GM12892 (cell line): ENCODE measurements around the gene EXOC4.

Experiments
- DNase-seq: peaks from one replicate; pipeline ENCODE4 v3.0.0; 2011; ENCODE audit not compliant: insufficient read length
- FAIRE-seq: peaks from 2 replicates; lab custom pipeline; 2011; peaks lifted over from hg19 to GRCh38; lab: Jason Lieb, UNC
- POLR2A ChIP-seq: IDR thresholded peaks from 2 replicates; pipeline ENCODE4 v1.6.1; 2011; ENCODE audit warnings: low read depth, low read length, control low read depth
- POLR2AphosphoS5 ChIP-seq: IDR thresholded peaks from 2 replicates; pipeline ENCODE4 v1.6.1; 2011; ENCODE audit warnings: low read depth, low read length, control low read depth
- TAF1 ChIP-seq: IDR thresholded peaks from 2 replicates; pipeline ENCODE4 v1.6.1; 2011; ENCODE audit warnings: low read depth, mild to moderate bottlenecking, control low read depth, low read length, borderline replicate concordance

Gene EXOC4

DNA sequence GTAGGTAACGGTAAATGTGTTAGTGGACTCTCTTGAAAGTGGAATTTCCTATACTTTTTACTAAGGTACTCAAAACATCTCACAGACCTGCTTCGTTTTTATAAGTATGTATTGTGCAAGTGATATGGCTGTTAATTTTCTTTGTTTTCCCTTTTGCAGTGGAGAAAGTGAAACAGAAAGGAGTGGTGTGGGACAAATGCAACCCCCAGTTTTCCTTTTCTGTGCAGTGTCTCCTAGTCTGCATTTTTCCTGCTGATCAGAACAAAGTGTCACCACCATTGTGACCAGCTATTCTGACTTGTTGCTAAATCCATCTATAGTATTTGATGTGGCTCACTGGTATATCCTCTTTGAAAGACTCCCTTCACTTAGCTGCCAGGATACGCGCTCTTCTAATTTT is 410.0 kb downstream of the EXOC4 start:
- DNase-seq = no peak
- FAIRE-seq = no peak
- no peak for TF ChIP-seq POLR2A
- no peak for TF ChIP-seq POLR2AphosphoS5
- no peak for TF ChIP-seq TAF1

DNA sequence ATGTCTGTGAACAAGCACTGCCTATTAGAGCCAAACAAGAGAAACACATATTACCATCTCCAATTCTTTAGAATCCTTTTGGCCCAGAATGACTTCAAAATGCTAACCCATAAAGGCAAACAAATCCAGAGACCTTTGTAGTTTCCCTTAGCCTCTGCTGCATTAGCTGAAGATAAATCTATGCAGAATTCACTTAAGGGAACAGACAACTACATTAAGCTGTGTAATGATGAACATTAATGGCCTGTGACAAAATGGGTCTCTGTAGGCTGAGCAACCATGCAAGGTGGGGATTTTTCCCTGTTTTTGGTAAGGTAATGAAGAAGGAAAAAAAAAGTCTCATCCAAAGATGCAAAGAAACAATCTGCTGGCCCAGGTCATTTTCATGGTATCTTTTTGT is 411.6 kb downstream of the EXOC4 start:
- TF ChIP-seq POLR2AphosphoS5 (no peak), POLR2A (no peak), TAF1 (no peak)
- FAIRE-seq (no peak), DNase-seq (no peak)

- DNase-seq = no peak
- FAIRE-seq = no peak
- TF ChIP-seq POLR2A (no peak), POLR2AphosphoS5 (no peak), TAF1 (no peak)
These were observed 415.6 kb downstream of the EXOC4 start for GRCh38 chr7:133668296-133669060.

DNA sequence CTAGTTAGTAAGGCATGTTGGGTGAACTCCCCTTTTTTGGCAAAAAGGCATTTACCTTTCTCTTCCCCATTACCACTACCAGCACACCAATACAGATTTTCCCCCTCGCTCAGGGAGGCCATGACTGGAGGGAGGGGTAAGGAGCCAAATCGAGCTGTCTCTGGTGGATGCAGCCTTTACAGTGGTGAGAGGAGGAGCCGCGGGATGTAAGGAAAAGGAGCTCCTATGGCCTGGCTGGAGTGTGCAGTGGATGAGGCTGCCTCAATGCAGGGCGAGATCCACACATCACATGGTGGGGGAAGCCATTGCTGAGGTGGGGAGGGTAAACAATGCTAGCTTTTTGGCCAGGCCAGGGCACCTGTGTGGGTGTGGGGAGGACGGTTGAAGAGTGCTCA is 416.2 kb downstream of the EXOC4 start:
- FAIRE-seq (no peak), DNase-seq (no peak)
- no peak for TF ChIP-seq POLR2A
- TF ChIP-seq POLR2AphosphoS5 = no peak
- no peak for TF ChIP-seq TAF1

DNA sequence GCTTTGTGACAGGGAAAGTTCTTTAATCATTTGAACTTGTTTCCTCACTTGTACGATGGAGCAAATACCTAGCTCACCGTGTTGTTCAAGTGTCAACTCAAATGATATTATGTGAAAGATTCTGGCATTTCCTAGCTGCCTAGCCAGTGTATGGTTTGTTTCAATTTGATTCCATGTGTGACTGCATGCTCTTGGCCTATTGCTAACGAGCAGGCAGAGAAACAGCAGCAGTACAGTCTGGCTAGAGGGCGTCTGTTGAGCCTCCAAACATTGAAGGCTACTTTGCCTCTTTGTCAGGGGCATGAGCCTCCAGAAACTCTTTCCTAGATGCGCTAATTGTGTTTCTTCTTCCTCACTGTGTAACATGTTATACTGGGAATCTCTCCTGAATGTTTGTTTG is 417.4 kb downstream of the EXOC4 start:
- no peak for FAIRE-seq
- no peak for TF ChIP-seq POLR2A
- no peak for TF ChIP-seq POLR2AphosphoS5
- no peak for TF ChIP-seq TAF1

DNA sequence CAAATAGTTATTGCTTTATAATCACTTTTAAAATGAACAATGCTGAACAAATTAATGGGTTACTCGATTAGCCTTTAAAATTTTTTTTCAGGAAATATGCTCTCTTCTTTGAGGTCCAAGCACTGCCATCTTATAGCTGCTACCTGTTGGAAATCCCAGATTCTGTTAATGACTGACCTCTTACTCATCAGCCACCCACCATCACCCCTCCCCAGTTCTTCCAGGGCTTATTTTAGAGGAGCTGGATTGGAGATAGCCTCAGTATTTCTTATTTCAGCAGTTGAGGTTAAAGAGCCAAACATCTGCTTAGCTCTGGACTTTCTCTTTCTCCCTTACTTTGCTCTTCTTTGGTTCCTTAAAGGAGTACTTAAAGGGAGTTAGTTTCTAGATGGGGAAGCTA is 420.0 kb downstream of the EXOC4 start:
- FAIRE-seq = no peak
- DNase-seq = no peak
- TF ChIP-seq POLR2AphosphoS5 = no peak
- TF ChIP-seq POLR2A = no peak
- TF ChIP-seq TAF1 = no peak

More for the DNA sequence above, 417.4 kb downstream of the EXOC4 start:
- DNase-seq = no peak

DNA sequence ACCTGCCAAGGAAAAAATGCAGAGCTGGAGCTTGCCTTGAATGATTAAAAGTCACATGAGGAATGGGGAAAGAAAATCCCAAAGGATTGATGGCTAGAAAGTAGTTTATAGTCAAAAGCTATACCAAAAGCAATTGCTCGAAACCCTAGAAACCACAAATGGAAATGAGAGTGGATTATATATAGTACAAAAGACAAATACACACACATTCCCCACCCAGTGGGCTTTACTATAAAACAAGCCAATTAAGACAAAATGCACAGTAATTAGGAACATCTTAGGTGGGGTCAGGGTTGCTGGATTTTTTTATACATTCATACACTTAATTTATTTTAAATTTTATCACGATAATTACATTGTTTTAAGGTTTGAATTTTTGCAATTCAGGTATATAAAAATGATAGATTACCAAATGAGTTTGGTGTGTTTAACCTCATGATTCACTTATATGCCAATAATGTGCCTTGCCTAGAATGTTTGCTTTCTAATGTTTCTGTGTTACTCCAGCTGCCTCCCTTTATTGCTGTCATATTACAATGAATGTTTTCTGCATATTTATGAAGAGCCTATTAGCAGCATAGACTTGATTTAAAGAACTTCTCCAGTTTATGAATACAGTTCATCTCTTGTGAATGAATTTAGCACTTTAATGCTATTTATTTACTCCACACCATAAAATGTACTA is 421.3 kb downstream of the EXOC4 start:
- DNase-seq (no peak), FAIRE-seq (no peak)

GRCh38 chr7:133675510-133676218 is 422.8 kb downstream of the EXOC4 start:
- FAIRE-seq (no peak), DNase-seq (no peak)
- TF ChIP-seq POLR2AphosphoS5 = no peak
- TF ChIP-seq POLR2A = no peak
- TF ChIP-seq TAF1 = no peak

More for the DNA sequence above, 421.3 kb downstream of the EXOC4 start:
- TF ChIP-seq TAF1 (no peak), POLR2AphosphoS5 (no peak), POLR2A (no peak)

DNA sequence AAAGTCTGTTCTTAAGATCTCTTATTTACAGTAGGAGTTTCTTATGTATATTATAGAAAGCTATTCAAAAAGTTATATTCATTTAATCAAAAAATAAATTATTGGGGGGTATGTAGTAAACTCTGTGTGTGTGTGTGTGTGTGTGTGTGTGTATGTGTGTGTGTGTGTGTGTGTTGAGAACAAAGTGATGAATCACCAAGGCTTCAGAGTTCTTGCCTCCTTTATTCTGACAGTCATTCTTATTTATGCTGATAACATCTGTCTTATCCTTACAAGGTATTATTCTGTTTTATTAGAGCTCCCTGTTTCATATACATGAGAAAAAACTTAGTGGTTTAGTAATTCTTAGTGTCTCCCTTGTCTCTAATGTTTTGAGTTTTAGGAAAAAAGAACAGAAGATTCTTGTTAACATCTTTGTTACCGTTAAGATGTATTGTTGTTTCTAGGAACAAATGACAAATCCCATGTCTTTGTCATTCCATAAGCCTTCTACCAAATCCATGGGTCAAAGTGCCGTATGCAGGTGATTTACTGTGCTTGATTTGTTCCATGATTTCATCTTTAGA is 424.0 kb downstream of the EXOC4 start:
- no peak for FAIRE-seq
- TF ChIP-seq POLR2A = no peak
- TF ChIP-seq POLR2AphosphoS5 = no peak
- no peak for TF ChIP-seq TAF1
- no peak for DNase-seq

- TF ChIP-seq POLR2AphosphoS5 (no peak), POLR2A (no peak), TAF1 (no peak)
- FAIRE-seq (no peak), DNase-seq (no peak)
These were observed 425.4 kb downstream of the EXOC4 start for GRCh38 chr7:133678137-133678814.

DNA sequence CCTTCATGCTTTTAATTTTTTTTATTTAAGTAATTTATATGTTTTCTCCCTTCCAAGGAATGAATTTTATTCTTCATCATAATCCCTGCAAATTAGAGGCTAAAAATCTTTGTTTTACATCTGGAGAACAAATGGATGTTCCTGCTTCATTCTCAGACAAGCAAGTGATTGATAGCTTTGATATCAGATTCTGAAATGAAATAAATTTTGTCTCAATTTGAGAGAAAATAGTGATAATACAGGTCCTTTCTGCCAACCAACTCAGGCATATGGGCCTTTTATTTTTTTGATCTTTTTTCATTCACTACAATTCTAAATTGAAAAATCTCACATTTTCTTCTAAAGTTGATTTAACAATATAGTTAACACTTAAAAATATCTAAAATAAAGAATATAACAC is 427.1 kb downstream of the EXOC4 start:
- no peak for TF ChIP-seq POLR2A
- TF ChIP-seq POLR2AphosphoS5 = no peak
- no peak for TF ChIP-seq TAF1
- FAIRE-seq = no peak
- no peak for DNase-seq
